H1 (cell line): Measurements from ENCODE around the gene ADRB1. TPM values are rescaled to one million over a fixed set of nuclear protein-coding genes. Genes with fewer than 3 reads are reported as not detected.

Source experiments
- ASH2L ChIP-seq: fragments of 200-600, 300-600 bp; sonication (generic); IDR thresholded peaks from one replicate; pipeline ENCODE4 v1.7.1; 2017; ENCODE audit warnings: low read length
- CREB1 ChIP-seq: IDR thresholded peaks from 2 replicates; pipeline ENCODE4 v1.6.1; 2012; ENCODE audit warnings: inconsistent platforms
- JUN ChIP-seq: IDR thresholded peaks from 2 replicates; pipeline ENCODE4 v1.6.1; 2011; ENCODE audit warnings: low read depth, mild to moderate bottlenecking, improper control_type of control experiment, low read length
- RNF2 ChIP-seq: fragments of 200-900, 300-1000 bp; sonication (generic); IDR thresholded peaks from 2 replicates; pipeline ENCODE4 v1.7.1; 2016; ENCODE audit warnings: borderline replicate concordance, low read depth, mild to moderate bottlenecking, antibody characterized with exemption, low read length; ENCODE audit not compliant: poor library complexity, severe bottlenecking; ENCODE audit errors: missing control alignments
- polyA plus RNA-seq, 7 experiments: library from polyadenylated mRNA; depleted of rRNA in 3 of 7; stranded (reverse) in 5 of 7; unstranded in 2 of 7; fragments of >200 nt in 5 of 7; fragments of 200-250 nt in 2 of 7; gene quantifications; 1 replicate in 5 of 7; 2 replicates in 1 of 7; 4 replicates in 1 of 7; pipeline versions ENCODE4 v1.2.1 to v1.2.3, GENCODE V29; 2011 to 2013; ENCODE audit warnings: missing spikeins in 2 of 7, mixed read lengths in 2 of 7
- total RNA-seq: library from RNA; stranded (reverse); fragmentation: NEBNext Ultra II Directional; extraction: Animal tissue kit (Norgen Biotek cat#: 25700); gene quantifications from 2 replicates; pipeline ENCODE4 v1.2.1, GENCODE V29; 2021

The ADRB1 gene
- total and polyA plus RNA-seq, 2 of the 8 experiments (the other 6 are each of a cell fraction or from before 2014, with no cell fraction given), result 0.14 to 0.48 TPM

- TF ChIP-seq ASH2L (peak; percentile 28), RNF2 (peak; percentile 58), JUN (no peak), CREB1 (no peak)
- TF ChIP-seq, all 59 proteins: peak for 7
These were observed 653 bp upstream of the ADRB1 start (continued) for GRCh38 chr10:114042895-114043531.
